C4-2B (cell line): ENCODE data around the gene KLF11.

Experiments used
- CTCF ChIP-seq: fragments of 450-650 bp; conservative IDR thresholded peaks from 2 replicates; pipeline ENCODE4 v1.5.1; 2017; ENCODE audit warnings: mild to moderate bottlenecking
- ZFX ChIP-seq: fragments of 450-650 bp; IDR thresholded peaks from 2 replicates; pipeline ENCODE4 v1.6.1; 2017

- no peak for TF ChIP-seq CTCF
- no peak for TF ChIP-seq ZFX
Observed at GRCh38 chr2:10017313-10017941, 25.9 kb upstream of the KLF11 start.
